ENCODE results near the gene PPTC7. TPM values are rescaled to one million over a fixed set of nuclear protein-coding genes. Genes with fewer than 3 reads are reported as not detected.
"Not testable (repeated sequence)": the region's sequence is repeated elsewhere in the genome, so short reads cannot be mapped to it uniquely, and the experiment has no call there.

The PPTC7 gene
- total RNA-seq, 1 experiment from 2014 or later, result 27.8 TPM

DNA sequence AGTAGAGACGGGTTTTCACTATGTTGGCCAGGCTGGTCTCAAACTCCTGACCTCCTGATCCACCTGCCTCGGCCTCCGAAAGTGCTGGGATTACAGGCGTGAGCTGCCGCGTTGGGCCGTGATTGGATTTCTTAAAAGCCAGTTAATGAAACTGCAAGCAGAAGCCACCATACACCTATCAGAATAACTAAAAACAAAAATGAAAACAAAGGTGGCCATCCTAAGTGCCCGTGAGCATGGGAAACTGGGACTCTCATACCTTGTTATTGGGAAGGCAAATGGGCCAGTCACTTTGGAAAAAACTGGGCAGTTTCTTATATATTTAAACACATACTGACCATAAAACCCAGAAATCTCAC is 23.1 kb upstream of the PPTC7 start:
- no peaks in the 10 kb centered on the region for H3K27me3 Mint-ChIP-seq (ENCODE audit: unreplicated experiment)
- DNase-seq, result no peak
- H3K36me3 Mint-ChIP-seq (ENCODE audit: insufficient read depth, unreplicated experiment), result no peaks in the 10 kb centered on the region
- no TSS peak for BruUV-seq (replicated peaks)
- intact Hi-C loops (cut with micrococcal nuclease; ENCODE audit: unreplicated experiment), result no loop called here
- CTCF ChIA-PET, result no interaction called here
- no peaks in the 10 kb centered on the region for H3K9me3 Mint-ChIP-seq (ENCODE audit: low read depth, unreplicated experiment)
- no peaks in the 10 kb centered on the region for H3K4me1 Mint-ChIP-seq (ENCODE audit: low read depth, unreplicated experiment)
- H3K27ac Mint-ChIP-seq (ENCODE audit: unreplicated experiment), result no peak overlapping the region
- no peak overlapping the region for H3K4me3 Mint-ChIP-seq (ENCODE audit: low read depth, unreplicated experiment)
- TF ChIP-seq, protein P1, sequence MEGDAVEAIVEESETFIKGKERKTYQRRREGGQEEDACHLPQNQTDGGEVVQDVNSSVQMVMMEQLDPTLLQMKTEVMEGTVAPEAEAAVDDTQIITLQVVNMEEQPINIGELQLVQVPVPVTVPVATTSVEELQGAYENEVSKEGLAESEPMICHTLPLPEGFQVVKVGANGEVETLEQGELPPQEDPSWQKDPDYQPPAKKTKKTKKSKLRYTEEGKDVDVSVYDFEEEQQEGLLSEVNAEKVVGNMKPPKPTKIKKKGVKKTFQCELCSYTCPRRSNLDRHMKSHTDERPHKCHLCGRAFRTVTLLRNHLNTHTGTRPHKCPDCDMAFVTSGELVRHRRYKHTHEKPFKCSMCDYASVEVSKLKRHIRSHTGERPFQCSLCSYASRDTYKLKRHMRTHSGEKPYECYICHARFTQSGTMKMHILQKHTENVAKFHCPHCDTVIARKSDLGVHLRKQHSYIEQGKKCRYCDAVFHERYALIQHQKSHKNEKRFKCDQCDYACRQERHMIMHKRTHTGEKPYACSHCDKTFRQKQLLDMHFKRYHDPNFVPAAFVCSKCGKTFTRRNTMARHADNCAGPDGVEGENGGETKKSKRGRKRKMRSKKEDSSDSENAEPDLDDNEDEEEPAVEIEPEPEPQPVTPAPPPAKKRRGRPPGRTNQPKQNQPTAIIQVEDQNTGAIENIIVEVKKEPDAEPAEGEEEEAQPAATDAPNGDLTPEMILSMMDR (IDR thresholded peaks at IDR 0.05; ENCODE audit: unreplicated experiment), result no peak

DNA sequence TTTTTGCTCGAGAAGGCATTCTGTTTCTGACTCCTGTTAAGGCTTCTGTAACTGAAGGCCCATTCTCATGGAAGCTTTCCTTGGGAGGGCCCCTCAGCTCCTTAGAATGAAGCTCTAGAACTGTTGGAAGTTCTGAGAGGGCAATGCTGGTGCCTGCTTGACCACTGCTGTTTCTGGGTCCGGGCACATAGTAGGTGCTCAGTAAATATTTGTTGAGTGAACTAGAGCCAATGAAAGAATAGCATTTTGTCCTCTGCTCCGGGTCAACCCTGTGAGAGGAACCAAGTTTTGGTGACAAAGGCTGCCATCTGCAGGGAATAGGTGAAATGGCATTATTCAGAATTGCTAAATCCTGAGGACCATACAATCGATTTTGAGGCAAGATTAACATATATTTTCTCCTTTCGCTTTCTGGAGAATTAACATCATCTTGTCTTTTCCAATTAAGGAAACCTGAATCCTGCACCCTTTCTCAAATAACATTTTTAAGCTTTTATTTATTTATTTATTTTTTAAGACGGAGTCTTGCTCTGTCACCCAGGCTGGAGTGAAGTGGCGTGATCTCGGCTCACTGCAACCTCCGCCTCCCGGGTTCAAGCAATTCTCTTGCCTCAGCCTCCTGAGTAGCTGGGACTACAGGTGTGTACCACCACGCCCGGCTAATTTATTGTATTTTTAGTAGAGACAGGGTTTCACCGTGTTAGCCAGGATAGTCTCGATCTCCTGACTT is 19.1 kb upstream of the PPTC7 start:
- not testable (repeated sequence) for H3K36me3 Mint-ChIP-seq (ENCODE audit: insufficient read depth, unreplicated experiment); H3K27ac Mint-ChIP-seq (ENCODE audit: unreplicated experiment); H3K4me1 Mint-ChIP-seq (ENCODE audit: low read depth, unreplicated experiment); BruUV-seq (replicated peaks); H3K4me3 Mint-ChIP-seq (ENCODE audit: low read depth, unreplicated experiment); H3K27me3 Mint-ChIP-seq (ENCODE audit: unreplicated experiment); H3K9me3 Mint-ChIP-seq (ENCODE audit: low read depth, unreplicated experiment)
- TF ChIP-seq, protein P1 (IDR thresholded peaks at IDR 0.05; ENCODE audit: unreplicated experiment), result peak; percentile 60
- DNase-seq, result peak; percentile 47
- intact Hi-C loops (cut with micrococcal nuclease; ENCODE audit: unreplicated experiment), result loop anchor here (1.0 to 5.0 kb wide), 3 partner anchors 133 to 500 kb away; partner anchors contain the start of gene ARPC3
- CTCF ChIA-PET, result interaction anchor here (0.6 to 3.5 kb wide), 10 partner anchors 12 to 504 kb away, joined by 3 to 22 read pairs (median 4); partner anchors contain the start of genes ARPC3, GPN3 and TCTN1

DNA sequence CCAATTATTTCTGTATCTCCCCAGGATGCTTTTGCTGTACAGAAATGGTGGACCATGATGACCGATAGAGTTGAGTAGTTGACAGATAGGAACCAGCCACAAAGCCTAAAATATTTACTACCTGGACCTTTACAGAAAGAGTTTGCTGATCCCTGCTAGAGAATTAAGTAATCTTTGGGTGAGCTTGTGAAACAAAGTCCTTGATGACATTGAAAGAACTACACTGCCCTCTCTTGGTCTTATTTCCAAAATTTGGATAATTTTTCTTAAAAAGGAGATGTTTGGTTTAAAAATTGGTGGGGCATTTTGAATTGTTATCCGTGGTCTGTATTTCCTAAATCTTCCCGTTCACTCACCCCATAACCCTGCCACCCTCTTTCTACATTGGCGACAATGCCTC is 17.1 kb upstream of the PPTC7 start:
- no TSS peak for BruUV-seq (replicated peaks)
- no peaks in the 10 kb centered on the region for H3K27me3 Mint-ChIP-seq (ENCODE audit: unreplicated experiment)
- peak overlapping the region; percentile 27 for H3K27ac Mint-ChIP-seq (ENCODE audit: unreplicated experiment)
- H3K36me3 Mint-ChIP-seq (ENCODE audit: insufficient read depth, unreplicated experiment), result no peaks in the 10 kb centered on the region
- DNase-seq, result no peak
- CTCF ChIA-PET, result interaction anchor here (0.5 to 3.5 kb wide), 8 partner anchors 19 to 150 kb away, joined by 3 to 22 read pairs (median 7); partner anchors contain the start of genes ARPC3, FAM216A and GPN3
- peaks cover 8% of the 10 kb centered on the region for H3K4me1 Mint-ChIP-seq (ENCODE audit: low read depth, unreplicated experiment)
- H3K9me3 Mint-ChIP-seq (ENCODE audit: low read depth, unreplicated experiment), result no peaks in the 10 kb centered on the region
- no peak overlapping the region for H3K4me3 Mint-ChIP-seq (ENCODE audit: low read depth, unreplicated experiment)
- intact Hi-C loops (cut with micrococcal nuclease; ENCODE audit: unreplicated experiment), result loop anchor here (1.0 to 5.0 kb wide), 4 partner anchors 48 to 498 kb away; partner anchors contain the start of gene ARPC3
- TF ChIP-seq, protein P1 (IDR thresholded peaks at IDR 0.05; ENCODE audit: unreplicated experiment), result peak; percentile 61

DNA sequence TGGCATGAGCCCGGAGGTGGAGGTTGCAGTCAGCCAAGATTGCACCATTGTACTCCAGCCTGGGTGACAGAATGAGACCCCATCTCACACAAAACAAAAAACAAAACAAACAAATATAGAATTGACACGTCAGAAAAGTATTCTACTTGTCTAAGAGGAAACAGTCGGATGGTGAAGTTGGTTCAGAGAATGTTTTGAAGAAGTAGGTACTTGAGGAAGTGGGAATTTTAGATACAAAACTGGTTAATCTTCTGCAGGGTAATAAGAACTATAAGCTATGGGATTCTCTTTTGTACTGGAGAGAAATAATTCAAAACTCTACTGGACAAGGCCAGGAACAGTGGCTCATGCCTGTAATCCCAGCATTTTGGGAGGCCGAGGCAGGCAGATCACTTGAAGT is 16.2 kb upstream of the PPTC7 start:
- H3K36me3 Mint-ChIP-seq (ENCODE audit: insufficient read depth, unreplicated experiment), result no peaks in the 10 kb centered on the region

More for the DNA sequence above, 16.2 kb upstream of the PPTC7 start:
- intact Hi-C loops (cut with micrococcal nuclease; ENCODE audit: unreplicated experiment), result no loop called here
- TF ChIP-seq, protein P1 (IDR thresholded peaks at IDR 0.05; ENCODE audit: unreplicated experiment), result no peak
- no peak overlapping the region for H3K27ac Mint-ChIP-seq (ENCODE audit: unreplicated experiment)
- H3K9me3 Mint-ChIP-seq (ENCODE audit: low read depth, unreplicated experiment), result no peaks in the 10 kb centered on the region
- CTCF ChIA-PET, result interaction anchor here (0.5 to 1.3 kb wide), 3 partner anchors 46 to 294 kb away, joined by 3 to 11 read pairs (median 5); no protein-coding TSS in a partner anchor
- H3K4me1 Mint-ChIP-seq (ENCODE audit: low read depth, unreplicated experiment), result peaks cover 8% of the 10 kb centered on the region
- no peaks in the 10 kb centered on the region for H3K27me3 Mint-ChIP-seq (ENCODE audit: unreplicated experiment)
- no peak for DNase-seq
- BruUV-seq (replicated peaks), result no TSS peak
- no peak overlapping the region for H3K4me3 Mint-ChIP-seq (ENCODE audit: low read depth, unreplicated experiment)
